ENCODE measurements around the gene ATP7B.

DNA sequence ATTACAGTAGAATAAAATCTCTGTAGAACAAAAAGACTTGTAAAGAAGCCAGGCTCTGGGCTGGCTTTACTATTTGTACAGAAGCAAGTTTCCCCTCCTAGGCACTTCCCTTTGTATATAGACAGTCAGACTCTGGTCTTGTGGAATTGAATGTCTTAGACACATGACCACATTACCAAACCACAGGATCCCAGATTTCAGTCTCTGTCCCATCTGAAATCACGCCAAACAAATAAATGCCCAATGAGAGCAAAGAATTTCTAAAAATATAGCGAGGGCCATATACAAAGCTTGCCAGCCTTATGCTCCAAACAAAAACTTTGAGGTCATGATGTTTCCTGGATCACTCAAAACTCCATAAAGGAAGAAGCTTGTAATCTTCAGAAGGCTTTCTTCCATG, 125.6 kb downstream of the ATP7B start:
- TF ChIP-seq POLR2A (IDR thresholded peaks at IDR 0.05; ENCODE audit: low read depth, low read length) (no peak), POLR2AphosphoS5 (IDR thresholded peaks at IDR 0.05; ENCODE audit: low read depth, low read length) (no peak), PAX5 (IDR thresholded peaks at IDR 0.05; ENCODE audit: insufficient read depth, low read length, severe bottlenecking) (no peak), TAF1 (IDR thresholded peaks at IDR 0.05; ENCODE audit: low read depth, low read length) (no peak), SPI1 (IDR thresholded peaks at IDR 0.05; ENCODE audit: low read depth, low read length) (no peak)
